Colon (tissue), 2 donors: ENCODE data around the gene RBMX2.
"Not testable (repeated sequence)": the region's sequence is repeated elsewhere in the genome, so short reads cannot be mapped to it uniquely, and the experiment has no call there.

Source experiments
- FAIRE-seq: peaks from 2 replicates; lab custom pipeline; 2012; peaks lifted over from hg19 to GRCh38; lab: Jason Lieb, UNC
- donor health status: control.
- donor health status: control.

RBMX2 gene, protein sequence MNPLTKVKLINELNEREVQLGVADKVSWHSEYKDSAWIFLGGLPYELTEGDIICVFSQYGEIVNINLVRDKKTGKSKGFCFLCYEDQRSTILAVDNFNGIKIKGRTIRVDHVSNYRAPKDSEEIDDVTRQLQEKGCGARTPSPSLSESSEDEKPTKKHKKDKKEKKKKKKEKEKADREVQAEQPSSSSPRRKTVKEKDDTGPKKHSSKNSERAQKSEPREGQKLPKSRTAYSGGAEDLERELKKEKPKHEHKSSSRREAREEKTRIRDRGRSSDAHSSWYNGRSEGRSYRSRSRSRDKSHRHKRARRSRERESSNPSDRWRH

DNA sequence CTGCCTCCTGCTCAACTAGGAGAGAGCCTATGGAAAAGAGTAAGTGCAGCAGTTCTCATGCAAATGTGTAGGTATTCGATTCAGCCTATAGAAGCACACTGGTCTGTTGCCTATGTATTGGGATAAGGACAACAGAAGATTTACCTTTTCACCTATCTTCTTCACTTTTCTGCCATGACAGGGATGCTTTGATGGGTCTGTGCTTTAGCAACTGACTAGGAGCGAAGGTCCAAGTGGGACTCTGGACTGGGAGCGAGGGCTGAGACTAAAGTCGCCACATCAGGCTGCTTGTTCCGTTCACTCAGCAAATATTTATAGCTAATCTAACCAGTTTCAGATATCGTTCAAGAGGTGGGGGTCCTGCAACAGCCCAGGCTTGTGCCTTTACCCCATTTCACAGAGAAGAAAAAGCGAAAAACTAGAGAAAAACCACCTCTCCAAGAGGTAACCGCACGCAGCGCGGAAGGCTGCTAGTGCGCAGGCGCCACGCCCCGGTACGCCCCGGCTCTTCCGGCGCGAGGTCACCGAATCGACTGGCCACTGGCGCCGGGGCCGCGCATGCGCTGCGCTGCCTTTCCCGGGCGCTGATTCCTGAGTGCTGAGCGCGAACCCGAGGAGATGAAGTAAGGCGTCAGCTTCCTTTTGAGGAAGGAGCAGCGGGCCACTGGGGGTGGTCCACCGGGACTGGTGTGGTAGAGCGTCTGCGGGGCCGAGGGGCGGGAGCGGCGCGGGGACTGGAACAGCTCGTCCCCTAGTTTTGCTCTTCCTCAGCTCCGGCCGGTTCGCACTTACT lies at the start of gene RBMX2:
Gene RBMX2, plus strand, starts transcription at position 573 of the 793 bp plus-strand sequence. Its CDS starts 46 bp downstream, at position 619.
- FAIRE-seq, result peak; percentile 10

DNA sequence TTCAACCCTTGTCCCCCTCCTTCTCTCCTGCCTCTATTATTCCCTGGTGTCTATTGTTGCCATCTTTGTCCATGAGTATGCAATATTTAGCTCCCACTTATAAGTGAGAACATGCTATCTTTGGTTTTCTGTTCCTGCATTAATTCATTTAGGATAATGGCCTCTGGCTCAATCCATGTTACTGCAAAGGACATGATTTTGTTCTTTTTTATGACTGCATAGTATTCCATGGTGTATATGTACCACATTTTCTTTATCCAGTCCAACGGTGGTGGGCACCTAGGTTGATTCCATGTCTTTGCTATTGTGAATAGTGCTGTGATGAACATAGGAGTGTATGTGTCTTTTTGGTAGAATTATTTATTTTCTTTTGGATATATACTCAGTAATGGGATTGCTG lies 49.7 kb upstream of the RBMX2 start:
- not testable (repeated sequence) for FAIRE-seq

GRCh38 chrX:130376077-130376476 lies 25.7 kb upstream of the RBMX2 start:
- FAIRE-seq, result no peak

DNA sequence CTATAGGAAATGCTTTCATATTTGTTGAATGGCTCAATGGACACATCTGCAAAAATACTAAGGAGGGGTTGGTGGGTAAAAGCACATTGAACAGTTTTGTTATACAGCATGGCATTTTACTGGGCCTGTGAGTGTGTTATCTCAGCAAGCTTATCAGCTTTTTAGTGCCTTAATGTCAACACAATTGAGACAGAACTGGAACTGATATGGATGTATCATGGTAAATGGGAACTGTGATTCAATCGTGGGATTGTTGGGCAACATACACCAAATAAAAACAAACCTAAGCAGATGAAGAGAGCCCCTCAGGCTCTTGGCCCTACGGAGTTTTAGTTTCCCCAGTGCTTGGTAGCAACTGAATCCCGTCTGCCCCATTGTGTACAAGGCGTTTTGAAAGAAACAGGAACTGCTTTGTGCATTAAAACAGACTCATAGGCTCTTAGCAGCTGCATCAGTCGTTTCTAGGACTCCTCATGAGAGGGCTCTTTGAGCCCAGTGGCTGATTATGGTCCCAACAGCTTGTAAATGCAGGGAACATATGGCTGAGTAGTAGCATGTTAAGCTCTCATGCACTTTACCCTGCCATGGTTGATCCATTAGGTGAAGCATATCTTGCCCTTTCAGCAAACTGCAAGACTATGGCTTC lies 23.6 kb upstream of the RBMX2 start:
- no peak for FAIRE-seq

DNA sequence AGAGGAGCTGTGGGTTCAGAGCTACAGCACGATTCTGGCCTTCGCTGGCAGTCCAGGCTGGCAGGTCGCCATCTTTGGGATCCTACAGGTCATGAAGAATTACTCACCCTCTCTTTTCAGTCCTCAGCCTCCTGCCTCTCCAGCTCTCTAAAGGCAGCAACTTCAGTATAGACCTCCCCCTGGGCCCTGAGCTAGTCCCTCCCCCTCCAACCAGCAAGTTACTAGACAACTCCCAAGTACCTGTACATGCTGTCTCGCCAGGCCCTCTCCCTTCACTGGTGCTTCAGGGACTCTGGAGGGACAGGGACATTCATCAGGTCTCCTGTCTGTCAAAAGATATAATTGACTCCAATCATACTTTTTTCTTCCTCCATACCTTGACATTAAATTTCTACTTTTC lies 16.3 kb upstream of the RBMX2 start, which contains the start of gene GPR119:
Gene GPR119, minus strand, starts transcription at position 155 of the 400 bp plus-strand sequence. CDS start 227 bp downstream, outside the sequence.
- FAIRE-seq, result no peak

DNA sequence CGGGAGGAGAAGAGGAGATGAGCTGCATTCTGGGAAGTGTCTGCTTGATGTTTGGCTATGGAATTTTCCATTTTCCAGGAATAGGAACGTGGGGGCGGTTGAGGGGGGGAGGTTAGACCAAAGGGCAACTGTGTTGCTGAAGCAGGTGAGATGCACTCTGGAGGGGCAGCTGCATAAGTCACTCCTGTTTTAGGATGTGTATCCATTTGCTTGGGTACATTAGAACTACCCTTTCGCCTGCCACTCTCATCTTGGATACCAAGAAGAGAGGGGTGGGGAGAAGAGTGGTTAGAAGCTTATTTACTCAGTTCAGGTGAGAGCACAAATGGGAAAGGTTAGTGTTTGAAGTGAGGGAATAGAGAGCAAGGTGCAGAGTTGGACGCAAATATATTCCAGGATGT lies 15.4 kb upstream of the RBMX2 start:
- FAIRE-seq, result no peak

- FAIRE-seq, result no peak
Observed at GRCh38 chrX:130393451-130394074, 8.2 kb upstream of the RBMX2 start.

DNA sequence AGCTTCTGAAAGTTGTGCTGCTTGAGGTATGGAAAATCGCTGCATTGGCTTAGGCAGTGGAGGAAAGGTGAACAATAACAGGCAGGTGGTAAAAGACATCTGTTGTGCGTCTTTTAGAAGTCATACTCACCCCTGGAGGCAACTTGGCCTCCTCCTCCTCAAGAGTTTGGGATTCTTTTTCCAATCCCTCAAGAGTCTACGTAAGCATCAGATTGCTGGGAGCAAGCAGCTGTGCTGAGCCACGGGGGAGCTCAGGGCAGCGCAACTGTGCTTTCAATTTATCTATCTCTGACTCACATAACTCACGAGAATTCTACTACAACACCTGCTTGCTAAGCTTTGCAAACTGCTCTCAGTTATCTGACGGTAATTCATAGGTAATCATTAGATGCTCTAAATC lies 6.4 kb upstream of the RBMX2 start:
- FAIRE-seq, result no peak

DNA sequence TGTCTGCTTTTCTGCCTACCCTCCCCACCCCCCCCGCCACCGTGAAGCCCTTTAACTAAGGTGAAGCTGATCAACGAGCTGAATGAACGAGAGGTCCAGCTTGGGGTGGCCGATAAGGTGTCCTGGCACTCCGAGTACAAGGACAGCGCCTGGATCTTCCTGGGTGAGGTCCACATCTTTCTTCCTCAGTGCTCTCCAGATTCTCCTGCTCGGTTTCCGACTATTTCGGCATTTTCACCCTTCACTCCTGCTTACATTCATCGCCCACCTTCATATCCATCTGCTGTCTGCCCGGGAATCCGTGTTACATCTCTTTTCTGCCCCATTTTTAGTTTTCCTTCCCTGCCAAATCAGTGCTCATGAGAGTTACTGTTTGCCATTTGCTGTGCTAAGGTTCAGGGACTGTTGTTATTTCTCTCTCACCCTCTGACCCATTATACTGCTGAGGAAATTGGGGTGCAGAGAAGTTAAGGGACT lies 459 bp downstream of the RBMX2 start:
- no peak for FAIRE-seq

DNA sequence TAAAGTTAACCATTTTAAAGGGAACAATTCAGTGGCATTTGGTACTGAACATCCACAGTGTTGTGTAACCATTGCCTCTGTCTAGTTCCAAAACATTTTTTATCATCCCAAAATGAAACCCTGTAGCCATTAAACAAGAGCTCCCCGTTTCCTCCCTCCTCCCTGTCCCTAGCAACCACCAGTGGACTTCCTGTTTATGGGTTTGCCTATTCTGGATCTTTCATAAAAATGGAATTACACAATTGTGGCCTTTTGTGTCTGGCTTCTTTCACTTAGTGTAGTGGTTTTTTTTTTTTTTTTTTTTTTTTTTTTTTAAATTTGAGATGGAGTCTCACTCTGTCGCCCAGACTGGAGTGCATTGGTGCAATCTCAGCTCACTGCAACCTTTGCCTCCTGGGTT lies 11.6 kb downstream of the RBMX2 start:
- no peak for FAIRE-seq

DNA sequence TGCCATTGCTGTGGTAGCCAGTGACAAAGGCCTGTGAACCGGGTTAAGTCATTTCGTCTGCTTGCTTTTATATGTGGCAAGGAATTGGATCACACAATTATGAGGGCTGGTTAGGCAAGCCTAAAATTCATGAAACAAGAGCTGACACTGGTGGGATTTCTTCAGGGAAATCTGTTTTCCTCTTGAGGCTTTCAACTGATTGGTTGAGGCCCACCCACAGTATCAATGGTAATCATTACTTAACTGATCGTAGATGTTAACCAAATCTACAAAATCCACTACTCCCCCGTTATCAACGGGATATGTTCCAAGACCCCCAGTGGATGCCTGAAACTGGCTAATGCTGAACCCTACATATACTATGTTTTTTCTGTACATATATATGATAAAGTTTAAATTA lies 13.0 kb downstream of the RBMX2 start:
- FAIRE-seq, result no peak

GRCh38 chrX:130415201-130415600 lies 13.4 kb downstream of the RBMX2 start:
- FAIRE-seq, result no peak

GRCh38 chrX:130416785-130417184 lies 15.0 kb downstream of the RBMX2 start:
- FAIRE-seq, result no peak

- FAIRE-seq, result no peak
Observed at GRCh38 chrX:130418066-130418465, 16.3 kb downstream of the RBMX2 start.

DNA sequence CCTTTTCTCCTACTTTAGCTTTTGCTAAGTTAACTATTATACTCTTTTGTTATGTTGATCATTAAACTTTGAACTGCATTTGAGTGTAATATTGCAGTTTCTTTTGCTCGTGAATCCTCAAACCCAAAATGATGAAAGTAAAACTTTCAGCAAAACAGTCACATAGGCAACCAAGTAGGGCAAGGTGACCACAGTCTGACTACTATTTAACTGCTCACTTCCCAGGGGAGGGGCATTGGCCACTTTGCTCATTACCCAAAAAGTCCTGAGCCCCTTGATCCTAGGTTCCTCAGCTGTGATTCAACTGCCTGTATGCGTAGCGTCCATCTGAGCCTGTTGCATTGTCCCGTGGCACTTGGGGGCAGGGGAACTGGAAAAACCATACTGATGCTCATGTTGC lies 17.0 kb downstream of the RBMX2 start:
- no peak for FAIRE-seq

DNA sequence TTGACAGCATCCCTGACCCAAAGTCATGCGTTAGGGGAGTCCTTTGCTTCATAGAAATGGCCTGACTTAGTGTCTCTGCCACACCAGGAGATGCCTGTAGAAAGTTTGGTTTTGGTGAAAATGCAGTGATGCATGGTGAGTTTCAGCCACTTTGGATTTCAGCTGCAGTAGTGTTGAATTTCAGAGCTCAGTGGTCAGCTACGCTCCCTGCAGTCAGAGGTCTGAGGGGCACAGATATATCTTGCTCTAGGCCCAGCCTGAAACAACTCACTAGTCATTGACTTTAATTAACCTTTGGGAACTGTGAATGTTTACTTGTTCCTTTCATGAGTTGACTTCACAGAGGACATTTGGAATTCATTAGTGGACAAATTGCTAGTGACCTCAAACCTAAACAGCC lies 17.5 kb downstream of the RBMX2 start:
- FAIRE-seq, result no peak

GRCh38 chrX:130426531-130426930 lies 24.7 kb downstream of the RBMX2 start:
- no peak for FAIRE-seq

DNA sequence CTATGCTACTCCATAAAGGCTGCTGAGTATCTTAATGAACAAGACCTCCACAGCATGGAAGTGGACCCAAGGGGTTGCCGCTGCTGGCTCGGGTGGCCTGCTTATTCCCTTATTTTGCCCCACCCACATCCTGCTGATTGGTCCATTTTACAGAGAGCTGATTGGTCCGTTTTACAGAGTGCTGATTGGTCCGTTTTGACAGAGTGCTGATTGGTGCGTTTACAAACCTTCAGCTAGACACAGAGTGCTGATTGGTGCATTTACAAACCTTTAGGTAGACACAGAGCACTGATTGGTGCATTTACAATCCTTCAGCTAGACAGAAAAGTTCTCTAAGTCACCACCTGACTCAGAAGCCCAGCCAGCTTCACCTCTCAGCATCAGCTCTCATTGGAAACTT lies 27.4 kb downstream of the RBMX2 start:
- FAIRE-seq, result not testable (repeated sequence)

GRCh38 chrX:130435937-130436336 lies 34.1 kb downstream of the RBMX2 start:
- no peak for FAIRE-seq

- FAIRE-seq, result peak; percentile 33
Observed at GRCh38 chrX:130437996-130438395, 36.2 kb downstream of the RBMX2 start.

GRCh38 chrX:130443875-130444274 lies 42.1 kb downstream of the RBMX2 start:
- FAIRE-seq, result no peak

DNA sequence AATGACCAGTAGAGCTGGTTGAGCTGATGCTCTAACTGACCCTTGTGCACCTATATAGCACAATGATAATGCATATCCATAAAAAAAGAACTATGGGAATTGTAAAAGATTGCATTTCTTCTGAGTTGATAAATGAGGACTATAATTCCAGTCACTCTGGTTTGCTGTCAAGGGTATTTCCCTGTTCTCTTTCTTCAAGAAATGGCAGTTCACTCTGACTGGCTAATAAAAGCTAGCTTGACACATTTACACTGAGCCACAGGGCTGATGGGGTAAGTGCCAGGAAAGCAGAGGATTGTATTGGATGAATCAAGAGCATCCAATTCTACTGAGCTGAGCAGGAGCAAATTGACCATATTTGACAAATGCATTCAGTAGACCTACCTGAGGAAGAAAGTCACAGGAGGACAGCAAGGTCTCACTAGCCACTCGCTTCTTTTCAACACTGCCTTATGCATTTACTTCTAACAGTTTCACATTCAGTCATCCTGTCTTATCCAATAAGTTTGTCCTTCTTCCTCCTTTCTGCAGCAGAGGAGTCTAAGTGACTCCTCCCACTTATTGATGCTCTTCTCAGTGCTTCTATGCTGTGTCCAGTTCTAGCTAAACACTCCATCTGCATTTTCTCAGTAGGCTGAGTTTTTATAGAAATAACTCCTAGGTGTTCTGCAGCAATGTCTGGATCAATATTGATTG lies 43.0 kb downstream of the RBMX2 start:
- FAIRE-seq, result no peak
